ENCODE data around the gene TMEM204. TPM values are rescaled to one million over a fixed set of nuclear protein-coding genes. Genes with fewer than 3 reads are reported as not detected.

The TMEM204 gene
- polyA plus RNA-seq, 1 donor from 2014 or later, result not detected

- no peak overlapping the region for H3K4me2 ChIP-seq (ENCODE audit: low read length)
- H3K9me2 ChIP-seq (ENCODE audit: insufficient read depth, low read length), result no peaks in the 10 kb centered on the region
- H3K27ac ChIP-seq (ENCODE audit: low read length), result no peak overlapping the region
- no peaks in the 10 kb centered on the region for H3K27me3 ChIP-seq (ENCODE audit: insufficient read depth, low read depth, low read length)
- H2AFZ ChIP-seq (ENCODE audit: low read depth, low read length), result no peak overlapping the region
- H3F3A ChIP-seq (ENCODE audit: insufficient read depth, low read length, poor library complexity, severe bottlenecking), result no peaks in the 10 kb centered on the region
- H3K79me2 ChIP-seq (replicated peaks; ENCODE audit: insufficient read depth, low read length), result no peaks in the 10 kb centered on the region
- H3K9me3 ChIP-seq (ENCODE audit: low read length), result no peaks in the 10 kb centered on the region
- no peak overlapping the region for H3K9ac ChIP-seq (ENCODE audit: low read length)
- no peaks in the 10 kb centered on the region for H4K20me1 ChIP-seq (ENCODE audit: insufficient read depth)
- H3K4me3 ChIP-seq (ENCODE audit: low read length), result no peak overlapping the region
- H3K36me3 ChIP-seq (ENCODE audit: insufficient read depth, low read length), result no peaks in the 10 kb centered on the region
- TF ChIP-seq POLR2AphosphoS5 (IDR thresholded peaks at IDR 0.05) (no peak), EP300 (conservative IDR thresholded peaks at IDR 0.05; ENCODE audit: poor library complexity, severe bottlenecking) (no peak), EZH2 (IDR thresholded peaks at IDR 0.05; ENCODE audit: borderline replicate concordance, insufficient read depth, low read length, poor library complexity, severe bottlenecking) (no peak), REST (IDR thresholded peaks at IDR 0.05; ENCODE audit: borderline replicate concordance) (no peak), RAD21 (conservative IDR thresholded peaks at IDR 0.05) (no peak), MXI1 (conservative IDR thresholded peaks at IDR 0.05; ENCODE audit: poor library complexity, severe bottlenecking) (no peak), TAF1 (IDR thresholded peaks at IDR 0.05; ENCODE audit: low read depth) (no peak), CTCF (IDR thresholded peaks at IDR 0.05; ENCODE audit: poor library complexity, severe bottlenecking) (no peak), SMC3 (conservative IDR thresholded peaks at IDR 0.05; ENCODE audit: poor library complexity) (no peak)
Observed at GRCh38 chr16:1501630-1502029, 31.8 kb upstream of the TMEM204 start.

DNA sequence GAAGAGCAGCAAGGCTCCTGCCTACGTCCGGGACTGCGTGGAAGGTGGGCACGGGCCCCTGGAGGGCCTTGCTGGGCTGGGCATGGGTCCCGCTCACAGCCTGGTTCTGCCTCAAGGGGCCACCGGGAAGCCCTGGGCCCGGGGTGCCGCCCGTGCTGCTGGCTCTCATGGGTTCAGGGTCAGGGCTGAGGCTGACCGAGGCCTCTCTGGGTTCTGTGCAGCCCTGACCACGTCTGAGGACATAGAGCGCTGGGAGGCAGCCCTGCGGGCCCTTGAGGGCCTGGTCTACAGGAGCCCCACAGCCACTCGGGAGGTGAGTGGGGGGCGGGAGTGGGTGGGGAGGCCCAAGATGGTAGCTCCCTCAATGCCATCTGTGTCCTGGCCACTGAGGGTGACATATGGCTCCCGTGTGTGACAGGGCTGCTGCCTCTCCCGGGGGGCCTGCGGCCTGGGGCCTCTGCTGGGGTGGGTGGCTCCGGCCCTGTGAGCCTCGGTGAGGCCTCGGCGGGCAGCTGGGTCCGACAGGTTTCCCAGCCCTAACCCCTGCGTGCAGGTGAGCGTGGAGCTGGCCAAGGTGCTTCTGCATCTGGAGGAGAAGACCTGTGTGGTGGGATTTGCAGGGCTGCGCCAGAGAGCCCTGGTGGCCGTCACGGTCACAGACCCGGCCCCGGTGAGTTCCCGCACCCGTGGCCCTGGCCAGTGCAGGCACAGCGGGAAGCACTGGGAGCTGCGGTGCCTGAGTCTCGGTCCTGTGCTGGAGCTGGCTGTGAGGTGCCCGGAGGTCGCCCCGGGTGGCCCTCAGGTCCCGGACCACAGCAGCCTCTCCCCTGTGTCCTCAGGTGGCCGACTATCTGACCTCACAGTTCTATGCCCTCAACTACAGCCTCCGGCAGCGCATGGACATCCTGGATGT, 31.1 kb upstream of the TMEM204 start:
- no peak overlapping the region for H2AFZ ChIP-seq (ENCODE audit: low read depth, low read length)
- no peak overlapping the region for H3K4me2 ChIP-seq (ENCODE audit: low read length)
- no peak overlapping the region for H3K4me3 ChIP-seq (ENCODE audit: low read length)
- no peaks in the 10 kb centered on the region for H3F3A ChIP-seq (ENCODE audit: insufficient read depth, low read length, poor library complexity, severe bottlenecking)
- no peak for TF ChIP-seq TAF1 (IDR thresholded peaks at IDR 0.05; ENCODE audit: low read depth)
- TF ChIP-seq POLR2AphosphoS5 (IDR thresholded peaks at IDR 0.05), result no peak
- TF ChIP-seq SMC3 (conservative IDR thresholded peaks at IDR 0.05; ENCODE audit: poor library complexity), result no peak
- TF ChIP-seq MXI1 (conservative IDR thresholded peaks at IDR 0.05; ENCODE audit: poor library complexity, severe bottlenecking), result no peak
- no peak for TF ChIP-seq EZH2 (IDR thresholded peaks at IDR 0.05; ENCODE audit: borderline replicate concordance, insufficient read depth, low read length, poor library complexity, severe bottlenecking)
- TF ChIP-seq RAD21 (conservative IDR thresholded peaks at IDR 0.05), result no peak
- no peak for TF ChIP-seq EP300 (conservative IDR thresholded peaks at IDR 0.05; ENCODE audit: poor library complexity, severe bottlenecking)
- no peak for TF ChIP-seq CTCF (IDR thresholded peaks at IDR 0.05; ENCODE audit: poor library complexity, severe bottlenecking)
- no peaks in the 10 kb centered on the region for H3K36me3 ChIP-seq (ENCODE audit: insufficient read depth, low read length)
- no peaks in the 10 kb centered on the region for H3K9me3 ChIP-seq (ENCODE audit: low read length)
- no peak overlapping the region for H3K27ac ChIP-seq (ENCODE audit: low read length)
- no peaks in the 10 kb centered on the region for H3K27me3 ChIP-seq (ENCODE audit: insufficient read depth, low read depth, low read length)
- no peaks in the 10 kb centered on the region for H4K20me1 ChIP-seq (ENCODE audit: insufficient read depth)
- no peaks in the 10 kb centered on the region for H3K9me2 ChIP-seq (ENCODE audit: insufficient read depth, low read length)
- no peaks in the 10 kb centered on the region for H3K79me2 ChIP-seq (replicated peaks; ENCODE audit: insufficient read depth, low read length)
- no peak overlapping the region for H3K9ac ChIP-seq (ENCODE audit: low read length)

Data from neural cell (in vitro differentiated cells).